Right atrium auricular region (tissue), 2 donors: ENCODE measurements around the gene ARNT2. TPM values are rescaled to one million over a fixed set of nuclear protein-coding genes. Genes with fewer than 3 reads are reported as not detected.

ENCODE experiments used
- DNase-seq: peaks from one replicate; pipeline ENCODE4 v3.0.0-alpha.2; 2019; ENCODE audit warnings: low spot score
- H3K27ac ChIP-seq, 2 donors: fragments of 200-600 bp; sonication (generic); 1 replicate in 1 of 2; 2 replicates in 1 of 2; pipeline ENCODE4 v1.5.1; 2016 to 2019
- H3K27me3 ChIP-seq, 2 donors: fragments of 200-600 bp; sonication (generic); one replicate each; pipeline versions ENCODE4 v1.5.1 to v1.6.0; 2017 to 2019
- H3K36me3 ChIP-seq: fragments of 200-600 bp; sonication (generic); one replicate; pipeline ENCODE4 v1.5.1; 2016
- H3K4me1 ChIP-seq, 2 donors: fragments of 200-600 bp; sonication (generic); one replicate each; pipeline versions ENCODE4 v1.5.1 to v1.6.0; 2017 to 2019
- H3K4me3 ChIP-seq, 2 donors: fragments of 200-600 bp; sonication (generic); 1 replicate in 1 of 2; 2 replicates in 1 of 2; pipeline ENCODE4 v1.5.1; 2017 to 2019; ENCODE audit warnings: mild to moderate bottlenecking in 1 of 2, moderate library complexity in 1 of 2
- H3K9me3 ChIP-seq, 2 donors: fragments of 200-600 bp; sonication (generic); one replicate each; pipeline ENCODE4 v1.5.1; 2019
- CTCF ChIP-seq, 2 donors: fragments of 200-600 bp; sonication (generic); IDR thresholded peaks; one replicate each; pipeline ENCODE4 v1.5.1; 2019; ENCODE audit warnings: antibody characterized with exemption in 2 of 2
- total RNA-seq, 2 donors: library from RNA; depleted of rRNA; stranded (reverse); fragments of >200 nt; gene quantifications; one replicate each; pipeline ENCODE4 v1.1.0, GENCODE V29; 2016

ARNT2 gene
- total RNA-seq, 2 donors from 2014 or later, result 4.8 to 8.4 TPM

GRCh38 chr15:80429964-80430363, 25.8 kb downstream of the ARNT2 start:
- H3K4me1 ChIP-seq, result no peaks in the 10 kb centered on the region
- DNase-seq, result peak; percentile 30
- H3K36me3 ChIP-seq, result no peaks in the 10 kb centered on the region
- H3K27me3 ChIP-seq, result no peaks in the 10 kb centered on the region
- TF ChIP-seq CTCF (IDR thresholded peaks at IDR 0.05), result no peak
- no peaks in the 10 kb centered on the region for H3K9me3 ChIP-seq
- no peak overlapping the region for H3K27ac ChIP-seq
- H3K4me3 ChIP-seq, result no peak overlapping the region

GRCh38 chr15:80431635-80432344, 27.6 kb downstream of the ARNT2 start:
- no peak overlapping the region for H3K4me3 ChIP-seq
- H3K27me3 ChIP-seq, result no peaks in the 10 kb centered on the region
- H3K36me3 ChIP-seq, result no peaks in the 10 kb centered on the region
- H3K4me1 ChIP-seq, result no peaks in the 10 kb centered on the region
- H3K27ac ChIP-seq, result no peak overlapping the region
- DNase-seq, result peak; percentile 50
- H3K9me3 ChIP-seq, result no peaks in the 10 kb centered on the region
- TF ChIP-seq CTCF (IDR thresholded peaks at IDR 0.05), result no peak

GRCh38 chr15:80432345-80432702, 28.1 kb downstream of the ARNT2 start:
- H3K27ac ChIP-seq, result no peak overlapping the region
- no peaks in the 10 kb centered on the region for H3K27me3 ChIP-seq
- no peaks in the 10 kb centered on the region for H3K36me3 ChIP-seq
- no peaks in the 10 kb centered on the region for H3K4me1 ChIP-seq
- no peak for TF ChIP-seq CTCF (IDR thresholded peaks at IDR 0.05)
- peak; percentile 30 for DNase-seq
- no peak overlapping the region for H3K4me3 ChIP-seq
- H3K9me3 ChIP-seq, result no peaks in the 10 kb centered on the region

- no peak for DNase-seq
- Histone ChIP-seq H3K4me3 (no peak overlapping the region), H3K36me3 (no peaks in the 10 kb centered on the region), H3K4me1 (no peaks in the 10 kb centered on the region), H3K27me3 (no peaks in the 10 kb centered on the region), H3K9me3 (no peaks in the 10 kb centered on the region), H3K27ac (no peak overlapping the region)
- TF ChIP-seq CTCF (IDR thresholded peaks at IDR 0.05), result no peak
Observed at GRCh38 chr15:80433836-80434235, 29.7 kb downstream of the ARNT2 start.

GRCh38 chr15:80434926-80435720, 30.9 kb downstream of the ARNT2 start:
- no peaks in the 10 kb centered on the region for H3K36me3 ChIP-seq
- peak; percentile 50 for DNase-seq
- no peaks in the 10 kb centered on the region for H3K27me3 ChIP-seq
- H3K4me3 ChIP-seq, result no peak overlapping the region
- H3K4me1 ChIP-seq, result no peaks in the 10 kb centered on the region
- no peaks in the 10 kb centered on the region for H3K9me3 ChIP-seq
- no peak overlapping the region for H3K27ac ChIP-seq
- no peak for TF ChIP-seq CTCF (IDR thresholded peaks at IDR 0.05)
